ENCODE measurements around the gene GLMN.
A peak's percentile ranks its signal among the peaks of the same experiment; 100 is the strongest.

The GLMN gene

GRCh38 chr1:92333668-92334067, 34.9 kb upstream of the GLMN start:
- H3K27ac ChIP-seq (ENCODE audit: extremely low read depth, low read depth, low read length), result no peak overlapping the region
- H3K4me1 ChIP-seq (ENCODE audit: control insufficient read depth, insufficient read depth, low read length), result no peaks in the 10 kb centered on the region
- peaks cover 21 to 45% of the 10 kb centered on the region in 2 experiments for H3K36me3 ChIP-seq (ENCODE audit: control insufficient read depth in 2 of 2, insufficient read depth in 1 of 2, low read length in 2 of 2)
- H3K4me3 ChIP-seq (ENCODE audit: low read depth, low read length), result no peak overlapping the region
- CTCF ChIA-PET, result interaction anchor here (0.5 kb wide), 1 partner anchor 12 kb away, joined by 3 read pairs; no protein-coding TSS in a partner anchor
- no peak for TF ChIP-seq ZNF335 (tag by site-specific recombination; conservative IDR thresholded peaks at IDR 0.05)
- no peaks in the 10 kb centered on the region for H3K9me3 ChIP-seq (ENCODE audit: control insufficient read depth, insufficient read depth, low read depth, low read length)
- POLR2A ChIA-PET, result no interaction called here

GRCh38 chr1:92329347-92330129, 30.8 kb upstream of the GLMN start:
- CTCF ChIA-PET, result interaction anchor here (1.3 kb wide), 1 partner anchor 19 kb away, joined by 3 read pairs; no protein-coding TSS in a partner anchor
- POLR2A ChIA-PET, result no interaction called here
- H3K36me3 ChIP-seq (ENCODE audit: control insufficient read depth in 2 of 2, insufficient read depth in 1 of 2, low read length in 2 of 2), result peaks cover 7 to 55% of the 10 kb centered on the region in 2 experiments

GRCh38 chr1:92327794-92328193, 29.0 kb upstream of the GLMN start:
- H3K36me3 ChIP-seq (ENCODE audit: control insufficient read depth in 2 of 2, insufficient read depth in 1 of 2, low read length in 2 of 2), result peaks cover 8 to 60% of the 10 kb centered on the region in 2 experiments
- peak; percentile 86 for TF ChIP-seq SETDB1 (IDR thresholded peaks at IDR 0.05; ENCODE audit: insufficient read length, low read length)
- peak; percentile 49; the same call in 1 of the 2 replicates for TF ChIP-seq ZNF626 (tag by site-specific recombination; IDR thresholded peaks at IDR 0.05)
- TF ChIP-seq YY2 (tag by site-specific recombination; IDR thresholded peaks at IDR 0.05), result no peak
- H3K27ac ChIP-seq (ENCODE audit: extremely low read depth, low read depth, low read length), result no peak overlapping the region
- ChIA-PET POLR2A (no interaction called here), CTCF (interaction anchor here (0.6 kb wide), 2 partner anchors 96 to 272 kb away, joined by 3 to 4 read pairs; no protein-coding TSS in a partner anchor)
- no peaks in the 10 kb centered on the region for H3K4me1 ChIP-seq (ENCODE audit: control insufficient read depth, insufficient read depth, low read length)
- H3K9me3 ChIP-seq (ENCODE audit: control insufficient read depth, insufficient read depth, low read depth, low read length), result no peaks in the 10 kb centered on the region
- H3K4me3 ChIP-seq (ENCODE audit: low read depth, low read length), result no peak overlapping the region

More at GRCh38 chr1:92329347-92330129, 30.8 kb upstream of the GLMN start:
- H3K4me3 ChIP-seq (ENCODE audit: low read depth, low read length), result no peak overlapping the region
- no peaks in the 10 kb centered on the region for H3K4me1 ChIP-seq (ENCODE audit: control insufficient read depth, insufficient read depth, low read length)
- no peaks in the 10 kb centered on the region for H3K9me3 ChIP-seq (ENCODE audit: control insufficient read depth, insufficient read depth, low read depth, low read length)
- TF ChIP-seq KLF7 (tag by site-specific recombination; IDR thresholded peaks at IDR 0.05; ENCODE audit: borderline replicate concordance) (no peak), ZNF776 (tag by site-specific recombination; IDR thresholded peaks at IDR 0.05; ENCODE audit: borderline replicate concordance) (no peak), ZNF16 (tag by site-specific recombination; IDR thresholded peaks at IDR 0.05; ENCODE audit: low read depth) (no peak), CTCF (tag by site-specific recombination; IDR thresholded peaks at IDR 0.05) (no peak)
- no peak overlapping the region for H3K27ac ChIP-seq (ENCODE audit: extremely low read depth, low read depth, low read length)

- Histone ChIP-seq H3K9me3 (ENCODE audit: control insufficient read depth, insufficient read depth, low read depth, low read length) (no peaks in the 10 kb centered on the region), H3K27ac (ENCODE audit: extremely low read depth, low read depth, low read length) (no peak overlapping the region), H3K36me3 (ENCODE audit: control insufficient read depth in 2 of 2, insufficient read depth in 1 of 2, low read length in 2 of 2) (peaks cover 8 to 60% of the 10 kb centered on the region in 2 experiments), H3K4me3 (ENCODE audit: low read depth, low read length) (no peak overlapping the region), H3K4me1 (ENCODE audit: control insufficient read depth, insufficient read depth, low read length) (no peaks in the 10 kb centered on the region)
- ChIA-PET POLR2A (no interaction called here), CTCF (interaction anchor here (0.6 kb wide), 1 partner anchor 11 kb away, joined by 3 read pairs; no protein-coding TSS in a partner anchor)
- TF ChIP-seq ZBTB1 (tag by site-specific recombination; IDR thresholded peaks at IDR 0.05), result no peak
- no peak for TF ChIP-seq ZNF138 (tag by site-specific recombination; IDR thresholded peaks at IDR 0.05; ENCODE audit: borderline replicate concordance)
- no peak for TF ChIP-seq HOXA7 (CRISPR knock-in tag; IDR thresholded peaks at IDR 0.05; ENCODE audit: borderline replicate concordance)
- TF ChIP-seq PRDM10 (tag by site-specific recombination; IDR thresholded peaks at IDR 0.05), result no peak
- no peak for TF ChIP-seq ZFP41 (tag by site-specific recombination; IDR thresholded peaks at IDR 0.05; ENCODE audit: borderline replicate concordance)
- TF ChIP-seq ZNF513 (tag by site-specific recombination; IDR thresholded peaks at IDR 0.05), result no peak
- no peak for TF ChIP-seq ZNF221 (tag by site-specific recombination; IDR thresholded peaks at IDR 0.05; ENCODE audit: borderline replicate concordance)
- TF ChIP-seq ZNF341 (tag by site-specific recombination; IDR thresholded peaks at IDR 0.05; ENCODE audit: low read depth), result no peak
- TF ChIP-seq ZNF571 (tag by site-specific recombination; IDR thresholded peaks at IDR 0.05), result no peak
Observed at GRCh38 chr1:92326681-92327080, 27.9 kb upstream of the GLMN start.

All from HEK293 (cell line).